K562 (cell line): ENCODE data around the gene CGB8. TPM values are rescaled to one million over a fixed set of nuclear protein-coding genes. Genes with fewer than 3 reads are reported as not detected.
"Not testable (repeated sequence)": the region's sequence is repeated elsewhere in the genome, so short reads cannot be mapped to it uniquely, and the experiment has no call there.

Source experiments
- ATAC-seq: fragments of 200-7000 bp; cut with Tn5 transposase; 3 replicates; pipeline ENCODE4 v1.9.1; 2020; ENCODE audit warnings: moderate library complexity
- BruUV-seq: library from RNA; stranded (reverse); fragments of 400-500 nt; replicated peaks from 2 replicates; lab custom pipeline; 2021; lab: Mats Ljungman, UMichigan
- CTCF ChIA-PET: fragments of 300-600 bp; formaldehyde crosslinking; extraction: SDS; loops from one replicate; lab custom pipeline; 2021; ENCODE audit warnings: low intra/inter-chr PET ratio; lab: Yijun Ruan, JAX
- POLR2A ChIA-PET: fragments of 300-600, 350-650 bp; sonication (Branson Sonifier 250); formaldehyde crosslinking; extraction: SDS; loops from one replicate; lab custom pipeline; 2021; ENCODE audit warnings: antibody characterized with exemption, inconsistent platforms; lab: Yijun Ruan, JAX
- DNase-seq, 4 experiments: peaks; one replicate each; pipeline versions ENCODE4 v3.0.0 to v3.0.0-alpha.2; 2011 to 2018; ENCODE audit warnings: low spot score in 3 of 4, mixed read lengths in 3 of 4; ENCODE audit errors: extremely low read depth in 1 of 4
- FAIRE-seq: peaks from 2 replicates; lab custom pipeline; 2011; peaks lifted over from hg19 to GRCh38; lab: Jason Lieb, UNC
- H2AFZ ChIP-seq: 2 replicates; pipeline ENCODE4 v1.6.0; 2011; ENCODE audit warnings: low read depth, low read length, control low read depth, inconsistent platforms
- H3K27ac ChIP-seq: fragments of 200-600 bp; 3 replicates; pipeline ENCODE4 v1.8.0; 2011; ENCODE audit warnings: low read depth, mild to moderate bottlenecking, control low read depth, inconsistent platforms, low read length, moderate library complexity, mixed read lengths; ENCODE audit errors: extremely low read depth
- H3K27me3 ChIP-seq, 2 experiments: fragments of 300-600 bp in 1 of 2; 2 replicates in 1 of 2; 3 replicates in 1 of 2; pipeline versions ENCODE4 v1.6.0 to v1.8.0; 2011; ENCODE audit warnings: inconsistent platforms in 2 of 2, low read length in 2 of 2, mild to moderate bottlenecking in 1 of 2, mixed read lengths in 1 of 2, moderate library complexity in 1 of 2; ENCODE audit not compliant: control insufficient read depth in 2 of 2, insufficient read depth in 2 of 2
- H3K36me3 ChIP-seq: fragments of 300-600 bp; 3 replicates; pipeline ENCODE4 v1.8.0; 2011; ENCODE audit warnings: mild to moderate bottlenecking, low read length, inconsistent platforms; ENCODE audit not compliant: control insufficient read depth, insufficient read depth
- H3K4me1 ChIP-seq, 2 experiments: fragments of 200-600 bp in 1 of 2; replicated peaks in 1 of 2; 2 replicates in 1 of 2; 3 replicates in 1 of 2; pipeline versions ENCODE4 v1.5.1 to v1.8.0; 2011; ENCODE audit warnings: inconsistent platforms in 2 of 2, low read length in 2 of 2, mild to moderate bottlenecking in 1 of 2, mixed read lengths in 1 of 2, moderate library complexity in 1 of 2; ENCODE audit not compliant: control insufficient read depth in 2 of 2, insufficient read depth in 2 of 2
- H3K4me2 ChIP-seq: 2 replicates; pipeline ENCODE4 v1.6.1; 2011; ENCODE audit warnings: low read length, control low read depth, inconsistent platforms, mixed read lengths; ENCODE audit not compliant: insufficient read depth
- H3K4me3 ChIP-seq: fragments of 200-600 bp; sonication (generic), shearing (Covaris generic); 2 replicates; pipeline ENCODE4 v1.5.1; 2016; ENCODE audit warnings: control low read depth, inconsistent platforms
- H3K79me2 ChIP-seq: fragments of 200-600 bp; 3 replicates; pipeline ENCODE4 v1.8.0; 2011; ENCODE audit warnings: low read length, inconsistent platforms; ENCODE audit not compliant: control insufficient read depth, insufficient read depth
- H3K9ac ChIP-seq, 2 experiments: 2 replicates each; pipeline versions ENCODE4 v1.6.0 to v1.6.1; 2011; ENCODE audit warnings: low read depth in 2 of 2, low read length in 2 of 2, control low read depth in 1 of 2, inconsistent platforms in 1 of 2, mild to moderate bottlenecking in 1 of 2, mixed read lengths in 1 of 2; ENCODE audit not compliant: insufficient read depth in 1 of 2
- H3K9me1 ChIP-seq: one replicate; pipeline ENCODE4 v1.6.0; 2011; ENCODE audit warnings: inconsistent platforms, mild to moderate bottlenecking, low read length, moderate library complexity; ENCODE audit not compliant: control insufficient read depth, insufficient read depth
- H3K9me3 ChIP-seq: replicated peaks from 2 replicates; pipeline ENCODE4 v1.5.1; 2011; ENCODE audit warnings: low read depth, low read length, inconsistent platforms; ENCODE audit not compliant: control insufficient read depth, insufficient read depth
- H4K20me1 ChIP-seq: replicated peaks from 2 replicates; pipeline ENCODE4 v1.6.1; 2011; ENCODE audit warnings: low read length, inconsistent platforms, mixed read lengths; ENCODE audit not compliant: control insufficient read depth, insufficient read depth
- CREM ChIP-seq: IDR thresholded peaks from 2 replicates; pipeline ENCODE4 v1.6.1; 2014; ENCODE audit warnings: antibody characterized with exemption, low read depth
- WGBS: fragments of 100-300 bp; shearing (Covaris generic); methylation state at CpG from one replicate; pipeline ENCODE4 v1.1.6; 2016; ENCODE audit warnings: low coverage, mixed read lengths; ENCODE audit not compliant: insufficient coverage; ENCODE audit errors: missing lambda C conversion rate; 5-methylcytosine and 5-hydroxymethylcytosine counted together
- in situ Hi-C: fragments of 300-500 bp; cut with MboI; formaldehyde crosslinking; loops from 4 replicates; pipeline ENCODE4 v1.15.0; 2018; ENCODE audit warnings: inconsistent platforms, mixed read lengths
- intact Hi-C: fragments of 100-400 bp; cut with micrococcal nuclease; formaldehyde crosslinking; loops from 2 replicates; pipeline ENCODE4 v1.14.2; 2022
- polyA plus RNA-seq, 8 experiments: library from polyadenylated mRNA; depleted of rRNA in 4 of 8; stranded (reverse) in 5 of 8; unstranded in 3 of 8; fragments of >200 nt; fragmentation: Nextera tagmentation in 2 of 8; fragmentation: Illumina TruSeq in 1 of 8; extraction: Ambion mirVana in 2 of 8; extraction: Trizol in 1 of 8; gene quantifications; 2 replicates each; pipeline versions ENCODE4 v1.2.1 to v1.2.3, GENCODE V29; 2011 to 2014; ENCODE audit warnings: inconsistent platforms in 1 of 8, missing spikeins in 1 of 8
- total RNA-seq, 7 experiments: library from RNA; depleted of rRNA in 6 of 7; stranded (reverse); fragments of >200 nt in 6 of 7; fragmentation: Illumina TruSeq in 2 of 7; extraction: Trizol in 2 of 7; gene quantifications; 2 replicates each; pipeline versions ENCODE4 v1.2.1 to v1.2.3, GENCODE V29; 2011 to 2021; ENCODE audit warnings: low replicate concordance in 1 of 7

Gene CGB8
- total and polyA plus RNA-seq, 9 of the 15 experiments (the other 6 are each of a cell fraction or from before 2014, with no cell fraction given): not detected

DNA sequence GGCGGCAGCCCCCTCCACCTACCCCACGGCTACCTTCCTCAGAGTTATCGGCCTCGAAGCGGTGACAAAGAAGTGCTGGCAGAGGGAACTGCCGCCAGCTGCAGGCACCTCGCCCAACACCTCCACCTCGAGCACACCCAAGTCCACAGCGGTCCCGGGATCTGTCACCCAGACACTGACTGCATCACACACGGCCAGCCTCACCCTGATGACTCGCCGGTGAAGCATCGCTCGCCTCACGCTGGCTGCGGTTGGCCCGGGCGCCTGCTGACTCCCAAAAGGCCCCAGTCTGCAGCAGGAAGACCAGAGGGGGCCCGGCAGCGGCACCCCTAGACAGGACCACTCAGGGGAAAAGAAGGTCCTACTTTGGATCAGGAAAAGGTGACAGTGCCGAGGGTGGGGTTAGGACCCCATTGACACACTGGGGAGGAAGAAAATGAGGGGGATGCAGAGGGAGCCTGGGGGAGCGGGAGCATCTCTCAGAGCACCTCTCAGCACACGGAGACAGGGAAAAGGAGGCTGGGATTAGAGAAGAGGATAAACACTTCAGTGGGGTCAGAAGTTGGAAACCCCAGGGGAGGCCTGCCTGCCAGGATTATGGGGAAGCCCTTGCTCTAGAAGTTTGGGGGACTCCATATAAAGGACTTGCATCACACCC lies 1.6 kb upstream of the CGB8 start:
- H4K20me1 ChIP-seq, in situ Hi-C loops, H2AFZ ChIP-seq, H3K4me3 ChIP-seq, POLR2A ChIA-PET, ATAC-seq, H3K36me3 ChIP-seq, CTCF ChIA-PET, intact Hi-C loops, H3K79me2 ChIP-seq, DNase-seq, H3K9me1 ChIP-seq, H3K4me1 ChIP-seq, BruUV-seq: not testable (repeated sequence)
- WGBS: 7% methylated on average over 22 of the region's 24 CpGs
- H3K27me3 ChIP-seq: peaks cover 0 to 11% of the 10 kb centered on the region in 2 experiments; a peak in 2 of 5 replicates
- TF ChIP-seq CREM: 0 out of 2 replicates have a peak, but pooled peaks have one; percentile 19
- TF ChIP-seq, all 486 proteins: peak for 1; not testable (repeated sequence) for 485
- H3K4me2 ChIP-seq, FAIRE-seq, H3K9me3 ChIP-seq, H3K9ac ChIP-seq, H3K27ac ChIP-seq: not testable (repeated sequence)

DNA sequence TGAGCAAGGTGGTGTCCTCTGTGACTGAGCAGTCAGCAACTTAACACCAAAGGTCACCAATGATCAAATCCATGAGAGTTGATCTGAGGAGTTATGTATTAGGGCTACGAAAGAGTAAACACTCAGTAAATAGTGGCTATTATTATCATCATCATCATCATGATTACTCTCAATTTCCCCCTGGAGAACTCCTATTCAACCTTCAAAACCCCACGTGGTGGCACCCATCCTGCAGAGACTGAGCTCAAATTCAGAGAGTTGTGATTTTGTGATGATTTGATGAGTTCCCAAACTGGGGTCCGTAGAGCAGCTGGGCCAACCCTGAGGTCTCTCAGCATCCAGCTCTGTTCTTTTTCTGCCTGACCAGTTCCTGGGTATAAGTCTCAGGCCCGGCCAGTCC lies 923 bp upstream of the CGB8 start:
- DNase-seq, H2AFZ ChIP-seq, POLR2A ChIA-PET, H3K4me2 ChIP-seq, H3K36me3 ChIP-seq, ATAC-seq, in situ Hi-C loops, H3K27ac ChIP-seq, H3K9me3 ChIP-seq, FAIRE-seq, CTCF ChIA-PET, BruUV-seq, intact Hi-C loops, H3K9me1 ChIP-seq, H3K9ac ChIP-seq, H3K27me3 ChIP-seq, H4K20me1 ChIP-seq, H3K4me3 ChIP-seq, H3K4me1 ChIP-seq, H3K79me2 ChIP-seq: not testable (repeated sequence)
- 3% methylated on average over 2 of the region's 4 CpGs for WGBS

- H3K27ac ChIP-seq, in situ Hi-C loops, H3K9me3 ChIP-seq, H3K36me3 ChIP-seq, FAIRE-seq, CTCF ChIA-PET, H3K79me2 ChIP-seq, H3K9me1 ChIP-seq, H3K9ac ChIP-seq, BruUV-seq, ATAC-seq, H2AFZ ChIP-seq, H4K20me1 ChIP-seq, H3K4me2 ChIP-seq, H3K27me3 ChIP-seq, DNase-seq, H3K4me1 ChIP-seq, H3K4me3 ChIP-seq, intact Hi-C loops, POLR2A ChIA-PET: not testable (repeated sequence)
- 3% methylated on average over 8 of the region's 15 CpGs for WGBS
Measured at GRCh38 chr19:49043548-49043947, 5.4 kb downstream of the CGB8 start, which contains the start of gene CGB5. TSS of gene CGB5 (plus strand) at chr19:49043848. CDS start at chr19:49044210, 362 bp downstream.
